ENCODE measurements around the gene USP49. TPM values are rescaled to one million over a fixed set of nuclear protein-coding genes. Genes with fewer than 3 reads are reported as not detected.

USP49 gene
- total RNA-seq, 4 donors from 2014 or later, result 2.1 to 8.6 (median 4.7) TPM

GRCh38 chr6:41914343-41914742, 19.2 kb upstream of the USP49 start:
- Histone ChIP-seq H3K4me3 (no peak overlapping the region), H3K4me1 (peaks cover 0 to 3% (median 0%) of the 10 kb centered on the region in 4 donors), H3K27me3 (no peaks in the 10 kb centered on the region), H3K36me3 (peaks cover 0 to 47% (median 0%) of the 10 kb centered on the region in 3 donors), H3K27ac (no peak overlapping the region), H3K9me3 (no peaks in the 10 kb centered on the region)
- TF ChIP-seq POLR2A (IDR thresholded peaks at IDR 0.05) (no peak), CTCF (IDR thresholded peaks at IDR 0.05) (no peak)
- DNase-seq, result no peak

GRCh38 chr6:41909727-41910126, 14.6 kb upstream of the USP49 start:
- H3K36me3 ChIP-seq, result peaks cover 0 to 72% (median 0%) of the 10 kb centered on the region in 3 donors

GRCh38 chr6:41901882-41902519, 6.8 kb upstream of the USP49 start:
- no peaks in the 10 kb centered on the region for H3K4me1 ChIP-seq
- H3K27me3 ChIP-seq, result no peaks in the 10 kb centered on the region
- H3K27ac ChIP-seq, result no peak overlapping the region
- H3K9me3 ChIP-seq, result no peaks in the 10 kb centered on the region
- no peak overlapping the region for H3K4me3 ChIP-seq
- peak in 2 of 3 donors; percentile 48 to 57 for DNase-seq
- TF ChIP-seq CTCF (IDR thresholded peaks at IDR 0.05) (peak in 4 of 6 experiments; percentile 26 to 45 (median 41)), POLR2A (IDR thresholded peaks at IDR 0.05) (no peak)
- H3K36me3 ChIP-seq, result peaks cover 0 to 49% (median 0%) of the 10 kb centered on the region in 3 donors

More at GRCh38 chr6:41909727-41910126, 14.6 kb upstream of the USP49 start:
- Histone ChIP-seq H3K9me3 (no peaks in the 10 kb centered on the region), H3K4me1 (peaks cover 0 to 2% (median 0%) of the 10 kb centered on the region in 4 donors), H3K27ac (no peak overlapping the region), H3K27me3 (no peaks in the 10 kb centered on the region), H3K4me3 (no peak overlapping the region)
- no peak for DNase-seq
- no peak for TF ChIP-seq POLR2A (IDR thresholded peaks at IDR 0.05)
- TF ChIP-seq CTCF (IDR thresholded peaks at IDR 0.05), result no peak

GRCh38 chr6:41900861-41901260, 5.7 kb upstream of the USP49 start:
- Histone ChIP-seq H3K4me3 (no peak overlapping the region), H3K27me3 (no peaks in the 10 kb centered on the region), H3K27ac (no peak overlapping the region), H3K9me3 (no peaks in the 10 kb centered on the region), H3K4me1 (peaks cover 0 to 7% (median 3%) of the 10 kb centered on the region in 4 donors), H3K36me3 (peaks cover 0 to 37% (median 0%) of the 10 kb centered on the region in 3 donors)
- TF ChIP-seq POLR2A (IDR thresholded peaks at IDR 0.05), result no peak
- TF ChIP-seq CTCF (IDR thresholded peaks at IDR 0.05), result no peak
- no peak for DNase-seq

GRCh38 chr6:41896281-41896680, 1.1 kb upstream of the USP49 start:
- H3K36me3 ChIP-seq, result peaks cover 0 to 11% (median 0%) of the 10 kb centered on the region in 3 donors
- H3K4me3 ChIP-seq, result peak overlapping the region in 3 of 4 donors; percentile 68 to 78 (median 68)
- no peaks in the 10 kb centered on the region for H3K27me3 ChIP-seq
- peak overlapping the region in 3 of 4 donors; percentile 64 to 73 (median 69) for H3K27ac ChIP-seq
- TF ChIP-seq POLR2A (IDR thresholded peaks at IDR 0.05) (no peak), CTCF (IDR thresholded peaks at IDR 0.05) (no peak)
- no peaks in the 10 kb centered on the region for H3K9me3 ChIP-seq
- H3K4me1 ChIP-seq, result peaks cover 0 to 9% (median 4%) of the 10 kb centered on the region in 4 donors
- DNase-seq, result no peak
